GM23338 (cell line): Measurements from ENCODE around the gene COQ8B. TPM values are rescaled to one million over a fixed set of nuclear protein-coding genes. Genes with fewer than 3 reads are reported as not detected.
"Not testable (repeated sequence)": the region's sequence is repeated elsewhere in the genome, so short reads cannot be mapped to it uniquely, and the experiment has no call there.

Source experiments
- ATAC-seq: fragments of 200-7000 bp; cut with Tn5 transposase; 3 replicates; pipeline ENCODE4 v1.9.1; 2020
- DNase-seq: peaks from one replicate; pipeline ENCODE4 v3.0.0-alpha.2; 2015; ENCODE audit warnings: low spot score
- H2AFZ ChIP-seq: fragments of 200-600 bp; sonication (generic); 2 replicates; pipeline ENCODE4 v1.8.0; 2016; ENCODE audit warnings: antibody characterized with exemption, mild to moderate bottlenecking, moderate library complexity
- H3F3A ChIP-seq: fragments of 200-600 bp; sonication (generic); replicated peaks from 2 replicates; pipeline ENCODE4 v1.8.0; 2017; ENCODE audit warnings: antibody characterized with exemption, mixed run types, low read depth
- H3K27ac ChIP-seq: fragments of 200-600 bp; sonication (generic); 2 replicates; pipeline ENCODE4 v1.6.1; 2016; ENCODE audit warnings: low read depth
- H3K27me3 ChIP-seq: fragments of 200-600 bp; sonication (generic); 2 replicates; pipeline ENCODE4 v1.8.0; 2016; ENCODE audit warnings: mild to moderate bottlenecking, mixed run types, moderate library complexity; ENCODE audit not compliant: insufficient read depth
- H3K36me3 ChIP-seq: fragments of 200-600 bp; sonication (generic); 2 replicates; pipeline ENCODE4 v1.8.0; 2016; ENCODE audit warnings: mild to moderate bottlenecking; ENCODE audit not compliant: insufficient read depth
- H3K4me1 ChIP-seq: fragments of 200-600 bp; sonication (generic); 2 replicates; pipeline ENCODE4 v1.8.0; 2016; ENCODE audit warnings: mild to moderate bottlenecking, moderate library complexity; ENCODE audit not compliant: insufficient read depth
- H3K4me2 ChIP-seq: fragments of 200-600 bp; sonication (generic); 2 replicates; pipeline ENCODE4 v1.7.1; 2017; ENCODE audit warnings: mixed run types
- H3K4me3 ChIP-seq: fragments of 200-600 bp; sonication (generic); 2 replicates; pipeline ENCODE4 v1.6.1; 2016; ENCODE audit warnings: mixed run types
- H3K79me2 ChIP-seq: fragments of 200-600 bp; sonication (generic); replicated peaks from 2 replicates; pipeline ENCODE4 v1.8.0; 2017; ENCODE audit warnings: mild to moderate bottlenecking; ENCODE audit not compliant: insufficient read depth
- H3K9me2 ChIP-seq: fragments of 200-600 bp; sonication (generic); 2 replicates; pipeline ENCODE4 v1.8.0; 2017; ENCODE audit not compliant: insufficient read depth
- H4K20me1 ChIP-seq: fragments of 200-600 bp; sonication (generic); replicated peaks from 2 replicates; pipeline ENCODE4 v1.8.0; 2017; ENCODE audit warnings: mild to moderate bottlenecking; ENCODE audit not compliant: insufficient read depth
- H3K27ac Mint-ChIP-seq: 2 replicates; pipeline ENCODE4 v1.8.0; 2020; ENCODE audit warnings: inconsistent platforms, mild to moderate bottlenecking, moderate library complexity, mixed read lengths
- H3K27me3 Mint-ChIP-seq: 3 replicates; pipeline ENCODE4 v1.8.0; 2022; ENCODE audit warnings: low read depth, mild to moderate bottlenecking, moderate library complexity, mixed read lengths, inconsistent platforms; ENCODE audit not compliant: insufficient read depth, poor library complexity
- H3K36me3 Mint-ChIP-seq: 3 replicates; pipeline ENCODE4 v1.8.0; 2021; ENCODE audit warnings: low read depth, mild to moderate bottlenecking, inconsistent platforms, moderate library complexity, mixed read lengths
- H3K4me1 Mint-ChIP-seq: 3 replicates; pipeline ENCODE4 v1.8.0; 2020; ENCODE audit warnings: mild to moderate bottlenecking, inconsistent platforms, mixed read lengths
- H3K4me3 Mint-ChIP-seq: 3 replicates; pipeline ENCODE4 v1.8.0; 2021; ENCODE audit warnings: moderate library complexity, mild to moderate bottlenecking, inconsistent platforms, mixed read lengths
- H3K9me3 Mint-ChIP-seq: 3 replicates; pipeline ENCODE4 v1.8.0; 2020; ENCODE audit warnings: moderate library complexity, mild to moderate bottlenecking, inconsistent platforms, mixed read lengths
- ETS1 ChIP-seq: IDR thresholded peaks from 2 replicates; pipeline ENCODE4 v1.6.1; 2016; ENCODE audit warnings: antibody characterized with exemption
- JUNB ChIP-seq: IDR thresholded peaks from one replicate; pipeline ENCODE4 v1.6.1; 2016; ENCODE audit warnings: antibody characterized with exemption; ENCODE audit not compliant: unreplicated experiment
- POLR2AphosphoS5 ChIP-seq: IDR thresholded peaks from 2 replicates; pipeline ENCODE4 v1.6.1; 2016; ENCODE audit warnings: antibody characterized with exemption, low read depth
- REST ChIP-seq: IDR thresholded peaks from one replicate; pipeline ENCODE4 v1.6.1; 2018; ENCODE audit warnings: antibody characterized with exemption; ENCODE audit not compliant: unreplicated experiment
- ZNF114 ChIP-seq: fragments of 250-450 bp; sonication (Bioruptor Pico); IDR thresholded peaks from 2 replicates; pipeline ENCODE4 v1.5.0; 2020; ENCODE audit warnings: mild to moderate bottlenecking, moderate library complexity
- ZNF462 ChIP-seq: fragments of 250-450 bp; sonication (Bioruptor Pico); IDR thresholded peaks from 2 replicates; pipeline ENCODE4 v1.5.0; 2020; ENCODE audit warnings: mild to moderate bottlenecking, moderate library complexity
- polyA plus RNA-seq: library from polyadenylated mRNA; unstranded; fragments of >200 nt; fragmentation: Nextera tagmentation; extraction: Ambion mirVana; gene quantifications from 2 replicates; pipeline ENCODE4 v1.2.1, GENCODE V29; 2016
- total RNA-seq: library from RNA; depleted of rRNA; stranded (reverse); fragments of >200 nt; shearing (Covaris generic); gene quantifications from 2 replicates; pipeline ENCODE4 v1.2.3, GENCODE V29; 2014

COQ8B gene
- total and polyA plus RNA-seq, 2 experiments from 2014 or later = 13.9 to 59.6 TPM

GRCh38 chr19:40733149-40733548 is 16.5 kb upstream of the COQ8B start (continued):
- TF ChIP-seq ZNF462 (CRISPR knock-in tag) = no peak
- no peak for TF ChIP-seq REST
- TF ChIP-seq ETS1 = no peak
- TF ChIP-seq ZNF114 = no peak
- no peak for TF ChIP-seq JUNB
- no peak for TF ChIP-seq POLR2AphosphoS5

GRCh38 chr19:40732304-40732703 is 15.6 kb upstream of the COQ8B start:
- not testable (repeated sequence) for H3K9me3 Mint-ChIP-seq, H3K4me3 ChIP-seq, H4K20me1 ChIP-seq, H3K79me2 ChIP-seq, H3K4me3 Mint-ChIP-seq, DNase-seq, H3K9me2 ChIP-seq, H3K27ac ChIP-seq, H3K4me2 ChIP-seq, ATAC-seq, H3F3A ChIP-seq, H3K27me3 ChIP-seq, H3K4me1 ChIP-seq, H3K4me1 Mint-ChIP-seq, H3K27me3 Mint-ChIP-seq, H2AFZ ChIP-seq, H3K27ac Mint-ChIP-seq
- H3K36me3 ChIP-seq = peaks cover 15% of the 10 kb centered on the region
- H3K36me3 Mint-ChIP-seq = peaks cover 53% of the 10 kb centered on the region

GRCh38 chr19:40730065-40730464 is 13.4 kb upstream of the COQ8B start:
- H3K36me3 ChIP-seq = peaks cover 15% of the 10 kb centered on the region
- ATAC-seq = not testable (repeated sequence)

More at GRCh38 chr19:40730065-40730464, 13.4 kb upstream of the COQ8B start:
- H3K79me2 ChIP-seq, H3K27ac Mint-ChIP-seq, H3K4me1 ChIP-seq, H3K9me2 ChIP-seq, H3K4me1 Mint-ChIP-seq, H4K20me1 ChIP-seq, H3K4me3 Mint-ChIP-seq, H3K9me3 Mint-ChIP-seq, H3K27ac ChIP-seq, DNase-seq, H3F3A ChIP-seq, H2AFZ ChIP-seq, H3K27me3 Mint-ChIP-seq, H3K4me3 ChIP-seq, H3K4me2 ChIP-seq, H3K27me3 ChIP-seq: not testable (repeated sequence)
- H3K36me3 Mint-ChIP-seq = peaks cover 45% of the 10 kb centered on the region
